ENCODE measurements around the gene FLNB. TPM values are rescaled to one million over a fixed set of nuclear protein-coding genes. Genes with fewer than 3 reads are reported as not detected.

FLNB gene
- total RNA-seq, 1 donor from 2014 or later = 676 TPM

DNA sequence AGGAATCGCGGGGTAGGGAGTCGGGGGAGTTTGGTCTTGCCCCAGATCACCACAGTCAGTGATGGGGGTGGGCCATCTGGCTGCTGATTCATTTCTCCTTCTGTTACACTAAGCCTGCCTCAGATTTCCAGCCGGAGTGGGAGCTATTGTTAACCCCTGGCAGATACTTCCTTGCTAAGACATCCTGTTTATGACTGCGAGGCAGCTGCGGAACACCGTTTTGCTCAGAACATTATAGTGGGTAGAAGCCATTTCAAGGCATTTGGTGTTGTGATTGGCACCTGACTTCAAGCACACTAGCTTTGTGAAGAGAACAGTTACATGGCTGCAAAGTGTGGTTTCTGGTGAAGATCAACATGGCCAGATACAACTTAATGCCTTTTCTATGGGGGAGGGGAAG is 73.8 kb downstream of the FLNB start:
- peak; percentile 99 for DNase-seq

DNA sequence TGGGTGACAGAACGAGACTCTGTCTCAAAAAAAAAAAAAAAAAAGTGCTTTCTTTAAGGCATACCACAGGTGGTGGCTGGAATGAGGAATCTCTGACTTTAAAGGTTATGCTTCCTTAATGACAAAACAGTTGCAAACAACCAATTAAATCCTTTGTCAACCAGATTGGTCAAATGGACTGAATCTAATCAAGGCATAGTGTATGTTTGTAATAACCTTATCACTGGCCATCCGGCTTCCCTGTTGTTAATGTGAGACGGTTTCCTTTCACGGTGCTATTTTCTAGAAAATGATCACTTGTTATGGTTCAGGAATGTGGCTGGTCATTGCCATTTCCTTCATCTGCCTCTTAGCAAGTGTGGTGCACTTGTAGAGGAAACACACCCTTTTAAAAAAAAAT is 75.9 kb downstream of the FLNB start:
- peak; percentile 97 for DNase-seq

GRCh38 chr3:58084788-58085543 is 76.7 kb downstream of the FLNB start:
- no peak for DNase-seq

DNA sequence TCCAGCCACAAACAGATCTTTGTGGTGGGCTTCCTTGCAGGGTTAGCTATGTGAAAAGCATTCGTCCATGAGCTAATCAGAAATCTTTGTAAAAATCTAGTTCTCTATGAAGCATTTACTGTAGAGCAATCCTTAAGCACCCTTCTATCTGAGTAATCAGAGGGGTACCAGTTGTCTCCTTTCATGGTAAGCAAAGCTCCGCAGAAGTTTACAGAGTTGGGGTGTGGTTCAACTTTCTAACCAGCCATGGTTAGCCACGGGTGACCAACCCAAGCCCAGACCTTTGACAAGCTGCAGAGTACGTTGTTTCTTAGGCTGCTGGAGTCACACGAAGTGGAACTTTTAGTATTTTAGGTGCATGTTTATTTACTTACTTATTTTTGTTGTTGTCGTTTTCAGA is 77.4 kb downstream of the FLNB start:
- DNase-seq = no peak

- no peak for DNase-seq
Observed at GRCh38 chr3:58088501-58088900, 80.3 kb downstream of the FLNB start.

GRCh38 chr3:58090351-58090750 is 82.1 kb downstream of the FLNB start:
- peak; percentile 41 for DNase-seq

GRCh38 chr3:58092521-58092920 is 84.3 kb downstream of the FLNB start:
- DNase-seq = no peak

DNA sequence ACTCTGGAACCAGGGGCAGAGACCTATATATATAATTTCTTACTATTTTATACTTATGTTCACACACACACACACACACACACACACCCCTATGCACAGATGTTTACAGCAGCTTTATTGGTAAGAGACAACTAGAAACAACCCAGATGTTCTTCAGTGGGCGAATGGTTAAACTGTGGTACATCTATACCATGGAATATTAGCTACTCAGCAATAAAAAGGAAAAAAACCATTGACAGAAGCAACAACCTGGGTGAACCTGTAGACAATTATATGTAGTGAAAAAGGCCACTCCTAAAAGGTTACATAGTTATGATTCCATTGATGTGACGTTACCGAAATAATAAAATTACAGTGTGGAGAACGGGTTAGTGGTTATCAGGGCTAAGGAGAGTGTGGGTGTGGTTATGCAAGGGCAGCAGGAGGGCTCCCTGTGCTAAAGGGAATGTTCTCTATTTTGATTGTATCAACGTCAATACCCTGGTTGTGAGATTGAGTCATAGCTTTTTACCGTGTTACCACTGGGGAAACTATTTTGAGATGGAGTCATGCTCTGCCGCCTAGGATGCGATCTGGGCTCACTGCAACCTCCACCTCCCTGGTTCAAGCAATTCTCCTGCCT is 85.5 kb downstream of the FLNB start:
- peak; percentile 59 for DNase-seq

DNA sequence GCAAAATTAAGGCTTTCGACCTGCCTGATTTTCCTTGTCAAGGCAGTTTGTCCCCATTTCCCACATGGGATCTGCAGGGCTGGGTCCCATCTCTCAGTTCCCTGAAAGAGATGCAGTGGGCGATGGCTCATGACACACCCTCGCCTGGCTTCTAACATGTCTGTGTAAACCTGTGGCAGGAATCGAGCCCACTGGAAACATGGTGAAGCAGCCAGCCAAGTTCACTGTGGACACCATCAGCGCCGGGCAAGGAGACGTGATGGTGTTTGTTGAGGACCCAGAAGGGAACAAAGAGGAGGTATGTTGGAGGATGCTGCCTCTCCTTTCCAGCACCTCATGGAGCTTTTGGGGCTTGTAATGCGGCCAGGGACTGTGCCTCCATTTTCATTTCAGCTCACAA is 86.4 kb downstream of the FLNB start:
- no peak for DNase-seq

GRCh38 chr3:58095603-58096138 is 87.4 kb downstream of the FLNB start:
- no peak for DNase-seq

GRCh38 chr3:58098531-58098930 is 90.3 kb downstream of the FLNB start:
- DNase-seq = no peak

DNA sequence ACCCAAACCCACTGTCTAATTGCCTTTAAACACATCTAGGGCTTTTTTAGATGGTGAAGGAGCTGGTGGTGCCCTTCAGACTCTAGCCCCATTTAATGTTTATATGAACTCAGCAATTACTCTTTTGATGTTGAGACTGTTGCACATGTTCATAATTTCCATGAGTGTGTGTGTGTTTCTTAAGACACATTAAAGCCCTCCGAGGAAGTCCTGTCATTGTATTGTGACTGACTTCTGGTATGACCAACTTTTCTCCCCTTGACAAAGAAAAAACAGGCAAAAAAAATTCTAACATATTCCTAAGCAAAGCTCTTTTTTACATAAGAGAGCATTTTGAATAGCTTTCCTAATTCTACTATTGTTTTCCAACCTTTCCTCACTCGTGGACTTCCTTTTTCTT is 91.6 kb downstream of the FLNB start:
- DNase-seq = peak; percentile 76

DNA sequence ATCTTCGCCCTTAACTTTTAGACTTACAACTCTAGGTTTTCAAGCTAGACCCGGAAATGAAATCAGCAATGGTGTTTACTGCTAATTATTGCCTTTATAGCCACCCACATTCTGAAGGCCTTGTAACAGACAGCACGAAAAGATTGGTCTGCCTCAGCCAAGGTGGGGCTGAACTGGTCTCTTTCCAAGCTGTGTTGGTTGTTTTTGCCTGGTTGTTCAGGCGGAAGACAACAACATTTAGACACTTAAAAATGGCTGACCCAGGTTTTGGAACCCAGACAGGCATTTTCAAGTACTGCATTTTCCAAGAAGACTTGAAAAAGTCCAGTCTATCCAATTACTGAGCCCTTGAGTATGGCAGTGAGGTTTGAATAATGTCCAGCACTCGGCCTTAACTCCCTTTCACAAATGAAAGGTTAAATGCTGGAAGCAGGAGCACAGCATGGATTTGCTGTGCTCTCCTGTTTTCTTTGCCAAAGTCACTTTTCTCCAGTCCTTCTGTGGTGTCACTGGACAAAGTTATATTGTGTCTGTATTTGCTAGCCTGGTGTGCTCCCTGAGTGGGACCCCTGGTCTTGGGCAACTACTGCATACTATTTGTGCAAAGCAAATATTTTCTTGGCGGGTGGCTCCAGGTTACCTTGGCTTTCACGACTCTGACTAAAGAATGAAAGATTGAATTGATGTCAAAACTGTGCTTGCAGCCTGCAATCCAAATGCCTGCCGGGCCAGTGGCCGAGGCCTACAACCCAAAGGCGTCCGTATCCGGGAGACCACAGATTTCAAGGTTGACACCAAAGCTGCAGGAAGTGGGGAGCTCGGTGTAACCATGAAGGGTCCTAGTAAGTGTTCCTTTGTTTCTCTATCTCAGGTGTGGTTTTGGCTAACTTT is 93.5 kb downstream of the FLNB start:
- DNase-seq = no peak

GRCh38 chr3:58102390-58102750 is 94.1 kb downstream of the FLNB start:
- DNase-seq = no peak

DNA sequence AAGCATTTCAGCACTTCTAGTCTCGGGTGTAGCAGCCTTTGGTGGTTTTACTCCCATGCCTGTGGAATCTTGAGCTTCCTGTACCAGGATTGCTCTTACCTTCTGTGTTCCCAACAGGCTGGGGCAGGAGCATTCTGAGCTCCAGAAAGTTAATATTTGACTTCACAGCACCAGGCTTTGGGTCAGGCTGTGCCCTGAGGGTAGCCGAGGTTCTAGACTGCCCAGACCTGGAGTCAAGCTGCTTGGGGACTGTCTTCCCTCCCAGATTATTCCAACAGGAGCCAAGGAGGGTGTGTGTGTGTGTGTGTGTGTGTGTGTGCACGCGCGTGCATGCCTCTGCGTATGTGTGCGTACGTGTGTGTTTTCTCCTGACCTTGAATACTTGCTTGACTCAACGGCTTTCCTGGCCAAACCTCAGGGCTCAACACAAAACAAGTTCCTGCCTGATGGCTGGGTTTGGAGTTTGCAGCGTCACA is 94.8 kb downstream of the FLNB start:
- no peak for DNase-seq

DNA sequence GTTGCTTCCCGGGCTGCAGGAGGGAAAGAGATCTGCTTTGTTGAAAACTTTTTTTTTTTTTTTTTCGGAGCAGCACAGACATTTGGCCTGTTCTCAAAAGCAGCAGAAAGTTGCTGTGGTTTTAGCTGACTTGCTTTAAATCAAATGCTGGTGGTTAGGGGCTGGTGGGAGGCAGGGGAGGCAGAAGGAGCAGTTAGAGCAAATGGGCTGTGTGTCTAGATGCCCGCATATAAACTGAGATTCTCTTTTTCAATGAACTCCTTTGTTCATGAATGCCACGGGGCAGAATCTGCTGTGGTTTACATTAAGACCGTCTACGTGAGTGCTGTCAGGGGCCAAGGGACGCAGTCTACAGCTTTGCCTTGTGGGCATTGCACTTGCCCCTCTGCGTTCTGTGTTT is 95.9 kb downstream of the FLNB start:
- no peak for DNase-seq

DNA sequence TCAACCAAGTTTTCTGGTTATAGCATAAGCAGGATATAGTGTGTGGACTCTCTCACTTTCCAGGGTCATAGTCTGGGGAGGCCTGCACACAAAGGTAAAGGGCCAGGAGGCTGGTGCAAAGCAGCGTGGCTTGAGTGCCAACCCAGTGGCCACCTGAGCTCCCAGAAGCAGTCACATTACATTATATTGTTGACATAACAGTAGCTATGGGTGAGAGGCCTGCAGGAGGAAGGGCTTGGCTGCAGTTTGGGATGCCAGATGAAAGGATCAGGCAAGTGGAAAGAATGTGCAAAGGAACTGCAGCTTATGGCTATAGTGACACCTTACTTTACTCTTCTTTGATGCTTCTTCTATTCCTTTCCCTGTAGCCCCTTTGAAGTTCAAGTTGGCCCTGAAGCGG is 96.5 kb downstream of the FLNB start:
- DNase-seq = no peak

DNA sequence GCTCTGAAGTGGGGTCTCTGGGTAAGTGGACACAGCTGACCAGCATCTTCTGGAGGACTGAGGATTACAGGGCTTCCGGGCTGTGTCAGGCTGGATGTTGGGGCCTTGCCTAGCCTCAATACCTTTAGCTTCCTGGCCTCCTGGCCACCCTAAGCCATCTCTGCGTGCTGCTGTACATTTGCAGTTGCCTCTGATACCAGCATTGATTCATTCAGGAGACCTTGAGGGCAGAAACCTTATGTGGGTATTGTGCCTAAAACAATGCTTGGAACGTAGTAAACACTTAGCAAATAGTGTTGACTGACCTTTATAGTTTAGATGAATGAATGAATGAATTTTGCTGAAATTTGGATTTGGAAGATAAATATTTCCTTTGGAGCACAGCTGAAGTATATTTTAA is 97.0 kb downstream of the FLNB start:
- no peak for DNase-seq

- no peak for DNase-seq
Observed at GRCh38 chr3:58106061-58106460, 97.8 kb downstream of the FLNB start.

DNA sequence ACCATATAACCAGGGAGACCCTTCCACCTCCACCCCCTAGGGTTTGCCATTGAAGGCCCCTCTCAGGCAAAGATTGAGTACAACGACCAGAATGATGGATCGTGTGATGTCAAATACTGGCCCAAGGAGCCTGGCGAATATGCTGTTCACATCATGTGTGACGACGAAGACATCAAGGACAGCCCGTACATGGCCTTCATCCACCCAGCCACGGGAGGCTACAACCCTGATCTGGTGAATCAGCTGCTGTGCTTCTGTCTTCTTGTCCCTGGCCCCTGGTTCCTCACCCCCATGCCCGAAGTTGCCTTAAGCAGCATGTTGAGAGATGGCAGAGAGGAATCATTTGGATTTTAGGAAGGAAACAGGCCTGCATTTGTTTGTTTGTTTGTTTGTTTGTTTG is 98.4 kb downstream of the FLNB start:
- no peak for DNase-seq

GRCh38 chr3:58107597-58107996 is 99.4 kb downstream of the FLNB start:
- no peak for DNase-seq

GRCh38 chr3:58109752-58110151 is 101.5 kb downstream of the FLNB start:
- DNase-seq = no peak

DNA sequence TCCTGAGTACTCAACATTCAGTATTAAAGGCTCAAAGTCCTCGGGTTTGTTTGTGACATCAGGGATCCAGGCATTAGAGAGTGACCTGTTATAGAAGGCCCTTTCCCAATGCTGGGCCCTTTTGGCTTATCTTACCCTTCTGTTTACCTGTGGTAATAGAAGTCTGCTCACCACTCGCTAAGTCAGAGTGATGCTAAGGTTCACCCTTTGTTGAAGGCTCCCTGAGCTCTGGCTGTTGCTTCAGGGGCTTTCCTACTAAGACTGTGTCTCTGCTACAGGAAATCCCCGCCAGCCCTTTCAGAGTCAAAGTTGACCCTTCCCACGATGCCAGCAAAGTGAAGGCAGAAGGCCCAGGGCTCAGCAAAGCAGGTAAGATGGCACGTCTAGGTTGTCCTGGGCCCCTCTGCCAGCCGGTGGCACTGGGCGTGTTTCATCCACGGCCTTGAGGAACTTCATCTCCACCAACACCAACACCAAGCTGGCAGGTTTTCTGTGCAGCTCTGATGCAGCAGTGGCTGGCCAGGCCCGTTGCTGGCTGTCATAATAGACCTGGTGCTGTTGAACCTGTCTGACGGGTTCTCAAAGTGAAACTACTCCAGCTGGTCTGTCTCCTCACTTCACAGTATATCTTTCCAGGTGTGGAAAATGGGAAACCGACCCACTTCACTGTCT is 103.4 kb downstream of the FLNB start:
- no peak for DNase-seq

Data from dermis blood vessel endothelial cell (primary cell).